Measurements from ENCODE around the gene LETM1.

The LETM1 gene

GRCh38 chr4:1871471-1872021, 15.6 kb upstream of the LETM1 start:
- peak in 3 of 4 experiments; percentile 22 to 59 (median 42) for DNase-seq

GRCh38 chr4:1870578-1871443, 14.9 kb upstream of the LETM1 start, which contains the start of gene NSD2:
Gene NSD2 (plus strand): TSS chr4:1871393. CDS start chr4:1900655, 29,262 bp downstream.
- DNase-seq: peak; percentile 93 to 99 (median 96)

DNA sequence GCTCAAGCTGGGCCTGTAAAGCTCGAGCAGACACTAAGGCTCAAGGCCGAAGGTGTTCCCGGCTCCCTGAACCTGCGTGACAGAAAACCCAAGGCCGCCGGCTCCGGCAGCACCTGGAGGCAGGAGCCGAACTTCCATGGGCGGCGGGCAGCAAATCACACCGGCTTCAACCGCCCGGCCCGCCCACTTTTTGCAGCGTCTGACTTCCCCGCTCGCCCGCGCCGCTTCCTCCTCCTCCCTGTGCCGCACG, 14.3 kb upstream of the LETM1 start:
- peak; percentile 81 to 93 (median 87) for DNase-seq

DNA sequence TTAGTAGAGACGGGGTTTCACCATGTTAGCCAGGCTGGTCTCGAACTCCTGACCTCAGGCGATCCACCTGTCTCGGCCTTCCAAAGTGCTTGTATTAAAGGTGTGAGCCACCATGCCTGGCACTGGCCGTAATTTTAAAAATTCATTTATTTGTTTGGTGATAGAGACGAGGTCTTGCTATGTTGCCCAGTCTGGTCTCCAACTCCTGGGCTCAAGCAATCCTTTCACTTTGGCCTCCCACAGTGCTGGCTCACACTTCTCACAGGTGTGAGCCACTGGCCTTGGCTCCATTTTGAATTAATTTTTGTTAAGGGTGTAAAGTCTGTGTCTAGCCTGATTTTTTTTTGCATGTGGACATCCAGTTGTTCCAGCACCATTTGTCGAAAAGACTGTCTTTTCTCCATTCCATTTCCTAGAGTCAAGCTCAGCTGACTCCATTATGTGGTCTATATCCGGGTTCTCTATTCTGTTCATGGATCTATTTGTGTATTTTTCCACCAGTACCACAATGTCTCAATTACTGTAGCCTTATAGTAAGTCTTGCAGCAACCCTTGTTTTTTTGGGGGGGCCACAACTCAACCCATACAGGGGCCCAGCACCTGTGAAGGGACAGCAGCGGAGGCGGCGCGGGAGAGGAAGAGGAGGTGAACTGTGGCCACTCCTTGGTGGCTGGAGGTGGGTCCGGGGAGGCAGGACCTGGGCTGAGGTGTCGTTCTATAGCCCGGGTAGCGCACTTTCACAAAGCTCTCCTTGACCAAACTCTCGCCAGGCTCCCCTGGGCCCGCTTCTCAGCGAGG, 13.8 kb upstream of the LETM1 start:
- DNase-seq: no peak

DNA sequence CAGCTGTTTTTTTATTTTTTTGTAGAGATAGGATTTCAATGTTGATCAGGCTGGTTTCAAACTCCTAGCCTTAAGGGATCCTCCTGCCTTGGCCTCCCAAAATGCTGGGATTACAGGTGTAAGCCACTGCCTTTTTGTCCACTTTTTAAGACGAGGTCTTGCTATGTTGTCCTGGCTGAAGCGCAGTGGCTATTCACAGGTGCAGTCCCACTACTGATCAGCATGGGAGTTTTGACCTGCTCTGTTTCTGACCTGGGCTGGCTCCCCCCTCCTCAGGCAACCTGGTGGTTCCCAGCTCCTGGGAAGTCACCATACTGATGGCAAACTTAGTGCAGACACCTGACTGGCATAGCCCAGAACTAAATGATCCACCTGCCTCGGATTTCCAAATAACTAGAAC, 13.0 kb upstream of the LETM1 start:
- no peak for DNase-seq

GRCh38 chr4:1868293-1868692, 12.3 kb upstream of the LETM1 start:
- no peak for DNase-seq

DNA sequence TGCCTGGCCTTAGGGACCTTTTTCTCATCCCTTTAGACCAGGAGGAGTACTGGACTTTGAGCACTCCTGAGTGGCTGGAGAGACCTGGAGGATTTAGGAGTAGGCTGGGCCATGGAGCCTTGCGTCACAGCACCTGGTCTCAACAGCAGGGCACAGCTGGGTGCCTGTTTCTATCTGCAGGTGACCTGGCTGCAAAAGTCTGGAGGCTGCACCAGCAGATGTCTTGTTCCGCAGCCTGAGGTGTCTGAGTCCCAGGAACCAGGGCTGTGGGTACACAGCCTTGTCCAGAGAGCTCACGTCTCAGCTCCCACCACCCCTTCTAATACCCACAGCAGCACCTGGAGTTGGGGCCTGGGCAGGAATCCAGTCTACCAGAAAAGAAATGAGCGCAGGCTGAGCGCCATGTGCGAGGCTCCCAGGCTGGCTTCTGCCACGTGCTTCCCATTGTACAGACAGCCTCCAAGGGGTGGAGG, 10.3 kb upstream of the LETM1 start:
- DNase-seq: no peak

DNA sequence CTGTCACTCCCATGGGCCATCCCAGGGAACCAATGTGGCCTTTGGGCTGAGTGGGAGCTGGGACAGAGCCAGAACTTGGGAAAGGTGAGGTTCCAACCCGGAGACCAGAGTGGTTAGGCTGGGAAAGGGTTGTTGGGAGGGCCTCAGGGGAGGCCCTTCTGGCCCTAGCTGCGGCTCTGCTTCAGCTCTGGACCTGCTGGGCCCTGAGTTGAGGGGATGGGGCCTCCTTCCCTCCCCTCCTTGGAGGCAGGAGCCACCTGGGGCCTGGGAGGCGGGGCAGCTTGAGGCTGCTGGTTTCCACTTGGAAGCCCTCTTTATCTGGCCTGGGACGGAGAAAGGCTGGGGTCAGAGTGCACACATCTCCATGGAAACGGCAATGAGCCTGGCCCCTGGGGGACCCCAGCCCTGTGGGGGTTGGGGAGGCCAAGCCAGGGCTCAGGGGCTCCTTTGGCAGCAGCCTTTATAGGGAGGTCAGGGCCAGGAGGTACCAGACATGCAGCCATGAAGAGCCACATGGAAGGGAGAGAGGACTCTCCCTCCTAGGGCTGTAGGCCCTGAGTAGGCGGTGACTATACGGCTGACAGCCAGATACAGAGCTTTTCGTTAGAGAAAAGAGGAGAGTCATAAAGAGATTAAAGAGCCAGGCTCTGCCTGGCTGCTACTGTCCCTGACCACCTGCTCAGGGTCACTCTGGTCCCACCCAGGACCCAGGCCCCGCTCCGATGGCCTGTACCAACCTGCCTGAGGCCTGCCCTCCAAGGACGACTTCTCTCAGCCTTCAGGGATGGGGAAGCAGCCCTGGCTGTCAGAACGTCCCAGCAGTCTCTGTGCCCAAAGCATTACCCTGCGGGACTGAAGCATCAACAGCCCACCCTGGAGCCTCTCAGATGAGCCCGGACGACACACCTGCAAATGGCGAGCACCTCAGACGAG, 8.4 kb upstream of the LETM1 start:
- DNase-seq: no peak

GRCh38 chr4:1863297-1864033, 7.5 kb upstream of the LETM1 start:
- no peak for DNase-seq

GRCh38 chr4:1862961-1863296, 7.0 kb upstream of the LETM1 start:
- DNase-seq: no peak

GRCh38 chr4:1862055-1862911, 6.3 kb upstream of the LETM1 start:
- DNase-seq: peak in 2 of 4 experiments; percentile 29 to 45

DNA sequence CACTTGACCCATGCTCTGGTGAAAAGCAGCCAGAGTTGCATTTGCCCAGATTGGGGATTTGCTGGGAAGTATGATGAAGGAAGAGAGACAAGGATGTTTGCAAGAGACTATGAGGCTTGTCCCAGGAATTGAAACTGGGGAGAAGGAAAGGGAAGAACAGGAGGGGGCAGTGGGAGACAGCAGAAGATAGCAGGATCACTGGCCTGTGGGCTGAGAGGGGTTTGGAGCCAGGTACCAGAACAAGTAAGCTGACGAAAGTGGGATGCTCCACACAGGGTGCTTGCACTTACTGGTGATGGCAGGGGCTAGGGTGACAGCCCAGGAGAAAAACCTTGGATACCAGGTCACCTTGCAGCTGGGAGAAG, 3.4 kb upstream of the LETM1 start:
- DNase-seq: no peak

- DNase-seq: no peak
Measured at GRCh38 chr4:1857931-1858330, 2.0 kb upstream of the LETM1 start.

- DNase-seq: peak in 2 of 4 experiments; percentile 21 to 23
Measured at GRCh38 chr4:1856943-1857699, 1.2 kb upstream of the LETM1 start.

DNA sequence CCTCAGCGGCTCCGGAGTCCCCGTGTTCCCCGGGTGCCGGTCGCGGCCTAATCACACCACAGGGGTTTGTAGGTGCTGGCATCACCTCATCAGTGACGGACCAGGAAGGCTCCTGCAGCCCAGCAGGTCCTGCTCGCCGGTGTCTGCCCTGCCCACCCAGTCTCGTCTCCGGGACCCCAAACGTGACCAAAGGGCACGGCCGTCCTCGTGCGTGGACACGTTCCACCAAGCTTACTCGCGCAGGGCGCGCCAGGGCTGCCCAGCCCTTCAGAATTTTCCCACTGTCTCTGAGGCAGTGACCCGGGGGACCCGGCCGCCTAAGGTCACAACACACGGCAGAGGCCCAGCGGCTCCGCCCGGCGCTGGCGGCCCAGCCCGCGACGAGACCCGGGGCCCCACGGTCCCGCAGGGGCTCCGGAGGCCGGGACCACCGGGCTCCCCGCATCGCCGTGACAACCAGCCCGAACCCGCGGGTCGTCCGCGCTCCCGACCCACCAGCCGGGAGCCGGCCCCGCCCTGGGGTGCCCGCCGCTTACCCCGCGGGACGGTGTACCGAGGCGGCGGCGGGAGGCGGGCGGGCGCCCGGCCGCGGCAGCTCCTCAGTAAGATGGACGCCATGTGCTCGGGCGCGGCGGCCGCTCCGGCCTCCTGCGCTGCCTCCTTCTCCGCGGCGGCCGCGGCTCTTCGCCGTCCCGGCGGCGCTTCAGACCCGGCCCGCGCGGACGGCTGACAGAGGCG, 454 bp downstream of the LETM1 start:
- DNase-seq: peak in 2 of 4 experiments; percentile 39 to 55

DNA sequence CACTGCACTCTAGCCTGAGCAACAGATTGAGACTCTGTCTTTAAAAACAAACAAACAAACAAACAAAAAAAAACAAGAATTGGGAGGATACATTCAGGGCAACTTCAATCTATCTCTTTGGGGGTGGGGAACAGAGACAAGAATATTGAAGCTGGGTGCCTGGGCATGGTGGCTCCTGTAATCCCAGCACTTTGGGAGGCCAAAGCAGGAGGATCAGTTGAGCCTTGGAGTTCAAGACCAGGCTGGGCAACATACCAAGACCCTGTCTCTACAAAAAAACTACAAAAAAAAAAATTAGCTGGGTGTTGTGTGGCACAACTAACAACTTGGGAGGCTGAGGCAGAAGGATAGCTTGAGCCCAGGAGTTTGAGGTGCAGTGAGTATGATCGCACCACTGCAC, 1.2 kb downstream of the LETM1 start:
- DNase-seq: no peak

- no peak for DNase-seq
Measured at GRCh38 chr4:1852904-1853623, 2.9 kb downstream of the LETM1 start.

GRCh38 chr4:1851575-1852410, 4.2 kb downstream of the LETM1 start:
- peak; percentile 36 to 55 (median 50) for DNase-seq

Data from suppressor macrophage (primary cell).